GM18909 (cell line): ENCODE data around the gene VOPP1.

Source experiments
- ATAC-seq: cut with Tn5 transposase; IDR thresholded peaks from one replicate; pipeline ENCODE4 v1.9.1; 2021; ENCODE audit warnings: mild to moderate bottlenecking; ENCODE audit not compliant: unreplicated experiment, poor library complexity

VOPP1 gene

DNA sequence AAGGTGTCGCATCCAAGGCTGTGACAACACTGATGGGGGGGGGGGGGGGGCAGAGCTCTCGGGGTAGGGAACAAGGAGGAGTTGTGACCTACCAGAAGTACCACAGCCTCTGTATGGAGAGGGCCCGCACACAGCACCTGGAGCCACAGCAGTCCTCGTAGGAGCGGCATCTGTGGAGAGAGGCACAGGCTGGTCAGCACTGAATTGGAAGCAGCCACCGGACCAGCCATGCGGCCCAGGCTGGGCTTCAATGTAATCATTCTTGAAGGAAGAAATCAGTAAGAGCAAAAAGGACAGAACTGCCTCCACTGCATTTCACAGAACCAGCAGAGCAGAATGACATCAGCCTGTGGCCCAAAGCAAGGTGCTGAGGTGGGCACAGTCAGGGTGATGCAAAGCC lies 74.8 kb downstream of the VOPP1 start:
- ATAC-seq: no peak

DNA sequence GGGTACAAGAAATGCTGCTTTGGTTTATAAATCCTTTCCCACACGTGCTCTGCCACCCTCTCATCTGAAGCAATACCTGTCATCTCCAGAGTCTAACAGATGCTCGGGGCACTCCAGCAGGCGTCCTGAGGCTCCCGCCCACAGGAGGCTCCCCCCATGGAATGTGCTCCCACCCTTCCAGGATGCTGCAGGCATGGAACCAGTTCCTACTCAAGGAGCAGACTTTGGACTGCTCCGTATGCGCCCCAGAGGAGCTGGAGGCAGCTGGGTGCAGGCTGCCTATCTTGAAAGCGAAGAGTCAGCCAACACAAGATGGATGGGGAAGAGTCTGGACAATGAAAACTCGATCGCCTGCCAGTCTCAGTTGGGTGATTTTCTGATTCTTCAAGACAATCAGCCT lies 75.4 kb downstream of the VOPP1 start:
- ATAC-seq: no peak

DNA sequence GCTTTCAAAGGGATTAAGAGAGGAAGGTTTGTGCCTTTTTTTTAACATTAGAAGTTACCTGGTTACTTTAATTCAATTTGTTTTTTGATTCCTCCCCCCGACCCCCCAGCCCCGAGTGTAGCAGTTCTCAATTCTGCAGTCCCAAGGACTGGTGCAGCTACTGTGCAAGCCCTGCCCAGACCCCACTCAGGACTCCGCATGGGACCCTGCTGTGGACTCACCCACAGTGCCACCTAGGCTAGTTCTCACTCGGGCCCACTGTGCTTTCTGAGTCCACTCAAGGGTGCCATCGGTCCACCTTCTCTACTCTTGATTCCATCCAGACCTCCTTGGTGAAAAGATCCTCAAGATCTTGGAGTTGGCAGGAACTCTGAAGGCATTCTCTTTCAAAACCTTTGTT lies 77.4 kb downstream of the VOPP1 start:
- no peak for ATAC-seq

DNA sequence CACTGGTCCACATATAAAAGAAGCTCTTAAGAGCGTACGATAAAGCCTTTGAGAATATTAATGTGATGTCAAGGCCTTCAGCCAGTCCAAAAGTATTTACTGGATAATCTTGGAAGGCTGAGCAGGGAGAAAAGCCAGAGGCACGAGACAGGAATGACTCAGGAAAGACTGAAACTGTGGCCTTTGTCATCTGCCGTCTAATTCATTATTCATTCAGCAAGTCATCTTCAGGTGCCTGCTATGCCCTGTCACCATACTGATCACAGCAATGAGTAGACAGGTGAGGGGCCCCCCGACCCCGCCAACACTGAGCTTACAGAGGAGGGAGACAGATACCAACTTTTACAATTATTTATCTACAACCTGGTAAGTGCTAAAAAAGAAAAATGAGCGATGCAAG lies 78.9 kb downstream of the VOPP1 start:
- no peak for ATAC-seq

DNA sequence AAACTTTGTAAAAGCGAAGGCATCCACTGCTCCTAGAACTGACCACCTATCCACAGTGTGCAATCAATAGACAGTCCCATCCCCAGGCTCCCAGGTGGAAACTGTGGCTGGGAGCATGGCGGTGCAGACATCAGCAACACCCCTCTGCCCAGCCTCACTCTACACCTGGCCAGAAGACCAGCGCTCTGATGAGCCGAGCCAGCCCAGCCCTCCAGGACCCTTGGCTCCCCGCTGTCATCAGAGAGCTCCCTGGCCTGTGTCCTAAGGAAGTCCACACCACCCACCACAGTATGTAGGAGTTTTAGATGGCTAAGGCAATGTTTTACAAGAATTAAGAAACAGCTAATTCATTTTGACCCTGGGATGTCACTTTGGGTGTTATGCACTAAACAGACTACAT lies 81.0 kb downstream of the VOPP1 start:
- ATAC-seq: no peak

DNA sequence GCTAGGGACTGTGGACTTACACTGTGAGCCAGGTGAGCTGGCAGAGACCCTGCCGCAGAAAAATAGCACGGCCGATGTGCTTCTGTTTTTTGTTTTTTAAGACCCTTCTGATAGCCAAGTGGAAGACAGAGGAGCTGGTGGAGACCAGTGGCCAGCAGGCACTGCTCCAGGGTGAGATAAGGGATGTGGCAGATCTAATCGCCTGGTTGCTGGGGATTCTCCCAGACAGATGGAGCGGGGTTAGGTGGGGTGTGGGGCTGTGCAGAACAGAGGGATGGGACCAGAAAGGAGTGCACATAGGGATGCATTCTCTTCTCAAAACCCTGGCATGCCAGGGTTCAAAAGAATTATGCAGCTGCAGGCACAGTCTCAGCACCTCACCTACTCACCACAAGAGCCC lies 82.2 kb downstream of the VOPP1 start:
- no peak for ATAC-seq

DNA sequence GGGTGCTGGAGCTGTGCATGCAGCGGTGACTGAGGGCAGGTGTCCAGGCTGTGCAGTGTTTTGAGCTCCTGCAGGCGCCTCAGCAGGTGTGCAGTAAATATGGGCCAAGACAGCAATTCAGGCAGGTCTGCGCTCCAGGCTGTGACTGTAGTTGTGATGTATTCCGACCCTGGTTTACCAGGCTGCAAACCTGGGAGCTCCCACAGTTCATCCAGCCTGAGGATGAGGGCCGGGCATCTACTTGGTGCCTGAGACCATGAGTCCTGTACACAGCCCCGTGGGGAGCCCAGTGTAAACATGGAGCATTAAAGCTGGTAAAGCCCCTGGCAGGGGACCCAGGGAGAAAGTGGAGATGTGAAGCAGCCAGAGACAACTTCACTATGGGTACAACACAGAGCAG lies 82.8 kb downstream of the VOPP1 start:
- ATAC-seq: no peak

DNA sequence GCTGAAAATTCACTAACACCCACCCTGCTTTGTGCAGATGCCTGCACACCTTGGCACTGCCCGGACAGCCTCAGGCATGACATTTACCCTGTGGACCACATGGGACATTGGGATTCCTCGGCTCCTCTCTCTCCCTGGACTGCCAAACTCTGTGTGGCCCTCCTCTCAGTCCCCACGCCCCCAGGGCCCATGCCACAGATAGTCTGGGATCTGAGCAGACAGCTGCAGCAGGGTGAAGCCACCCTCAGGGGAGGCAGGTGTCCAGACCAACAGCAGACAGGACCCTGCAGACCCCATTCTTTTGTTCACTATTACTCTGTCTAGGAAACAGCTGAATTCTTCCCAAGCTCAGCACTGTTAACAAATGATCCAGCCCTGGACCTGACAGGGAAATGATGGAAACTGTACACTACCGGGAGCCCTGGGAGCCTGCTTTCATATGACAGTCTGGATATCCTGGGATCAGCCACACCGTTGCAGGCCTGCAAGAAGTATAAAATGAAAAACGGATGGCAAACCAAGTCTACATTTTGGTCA lies 83.4 kb downstream of the VOPP1 start:
- no peak for ATAC-seq

DNA sequence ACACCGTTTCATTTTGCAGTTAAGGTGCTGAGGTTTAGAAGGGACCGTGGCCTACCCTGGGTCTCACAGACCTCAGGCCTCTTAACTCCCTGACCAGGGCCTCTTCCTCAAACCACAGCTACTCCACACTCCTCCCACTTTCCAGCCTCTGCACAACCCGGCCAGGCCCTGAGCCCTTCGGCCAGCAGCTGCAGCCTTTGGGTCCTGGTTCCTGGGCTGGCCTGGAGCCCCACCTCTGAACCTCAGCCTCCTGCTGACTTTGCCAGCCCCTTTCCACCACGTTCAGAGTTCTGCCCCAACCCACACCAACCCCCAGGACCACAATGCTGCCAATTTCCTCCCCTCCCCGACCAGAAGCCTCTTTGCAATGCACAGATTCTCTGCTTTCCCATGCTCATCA lies 84.1 kb downstream of the VOPP1 start:
- no peak for ATAC-seq

DNA sequence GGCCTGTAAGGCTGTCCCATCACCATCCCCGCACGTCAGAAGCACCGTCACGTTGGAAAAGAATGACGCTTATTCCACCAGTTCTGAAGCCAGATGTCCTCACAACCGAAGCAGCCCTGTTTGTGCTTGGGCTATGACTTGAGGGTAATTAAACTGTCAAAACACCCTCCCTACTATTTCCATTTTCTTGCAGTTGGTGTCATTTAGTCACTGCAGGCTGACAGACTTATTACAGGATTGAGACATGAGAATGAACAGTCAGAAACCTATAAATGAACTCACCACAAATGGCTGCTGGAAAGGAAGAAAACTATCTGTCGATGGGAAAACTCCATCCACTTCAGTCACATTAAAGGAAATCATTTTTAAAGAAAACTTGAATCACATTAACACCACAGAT lies 85.3 kb downstream of the VOPP1 start:
- no peak for ATAC-seq

DNA sequence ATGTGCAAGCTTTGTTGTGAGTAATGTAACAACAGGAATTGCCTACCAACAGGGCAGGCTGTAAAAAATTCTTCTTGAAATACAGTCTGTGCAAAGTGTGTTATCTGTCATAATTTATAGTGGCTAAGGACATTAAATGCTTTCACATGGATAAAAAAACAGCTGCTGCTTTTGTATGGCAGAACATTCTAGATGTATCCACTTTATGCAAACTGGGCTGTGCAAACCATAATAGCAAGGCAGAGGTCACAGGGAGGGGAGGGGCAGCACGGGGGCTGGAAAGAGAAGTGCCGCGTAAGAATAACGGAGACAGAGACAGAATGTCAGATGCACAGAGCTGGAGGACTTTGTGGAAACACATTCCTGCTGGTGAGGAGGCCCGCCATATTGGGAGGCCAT lies 86.1 kb downstream of the VOPP1 start:
- no peak for ATAC-seq

DNA sequence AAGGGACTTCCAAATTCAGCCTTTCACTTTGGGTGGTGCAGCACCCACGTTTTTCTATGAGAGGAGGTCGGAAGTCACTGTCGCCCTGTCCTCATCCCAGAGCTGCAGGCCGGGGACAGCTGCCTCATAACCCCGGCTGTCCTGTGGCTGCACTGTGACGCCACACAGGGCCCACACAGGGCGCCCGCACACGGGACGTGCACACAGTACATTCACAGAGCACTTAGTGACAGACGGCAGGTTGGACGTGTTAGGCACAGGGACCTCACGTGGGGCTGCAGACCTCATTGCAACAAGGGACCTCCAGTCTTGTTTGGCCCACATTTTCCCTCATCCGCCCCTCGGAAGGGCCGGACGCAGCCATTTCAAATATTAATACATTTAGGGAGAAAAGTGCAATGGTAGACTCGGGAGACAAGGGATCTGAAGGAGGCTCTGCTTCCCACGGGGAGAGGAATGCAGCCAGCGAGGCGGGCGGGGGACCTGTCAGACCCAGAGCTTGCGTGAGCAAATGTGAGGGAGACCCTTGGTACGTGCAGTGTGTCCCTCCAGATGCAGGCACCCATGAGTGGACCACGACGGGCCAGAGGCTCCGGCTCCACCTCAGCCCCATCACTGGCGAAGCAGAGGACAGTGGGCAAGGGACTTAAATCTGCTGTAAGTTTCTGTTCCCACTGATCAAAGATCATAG lies 86.7 kb downstream of the VOPP1 start:
- ATAC-seq: no peak

DNA sequence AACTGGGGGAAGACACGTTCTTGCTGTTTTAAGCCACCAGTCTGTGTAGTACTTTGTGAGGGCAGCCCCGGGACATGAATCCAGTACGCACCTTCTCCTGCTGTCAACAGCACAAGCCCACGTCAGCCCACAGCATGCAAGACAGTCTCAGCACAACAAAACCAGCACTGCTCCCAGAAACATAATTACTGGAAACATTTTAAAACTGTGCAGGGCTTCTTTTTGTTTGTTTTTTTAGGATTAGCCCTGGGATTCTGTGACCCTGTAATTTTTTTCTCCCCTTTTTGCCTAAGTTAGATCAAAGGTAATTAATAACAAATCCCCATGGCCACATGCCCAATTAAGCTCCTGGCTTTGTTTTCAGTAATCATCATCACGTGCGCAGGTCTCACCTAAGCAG lies 87.5 kb downstream of the VOPP1 start:
- no peak for ATAC-seq

DNA sequence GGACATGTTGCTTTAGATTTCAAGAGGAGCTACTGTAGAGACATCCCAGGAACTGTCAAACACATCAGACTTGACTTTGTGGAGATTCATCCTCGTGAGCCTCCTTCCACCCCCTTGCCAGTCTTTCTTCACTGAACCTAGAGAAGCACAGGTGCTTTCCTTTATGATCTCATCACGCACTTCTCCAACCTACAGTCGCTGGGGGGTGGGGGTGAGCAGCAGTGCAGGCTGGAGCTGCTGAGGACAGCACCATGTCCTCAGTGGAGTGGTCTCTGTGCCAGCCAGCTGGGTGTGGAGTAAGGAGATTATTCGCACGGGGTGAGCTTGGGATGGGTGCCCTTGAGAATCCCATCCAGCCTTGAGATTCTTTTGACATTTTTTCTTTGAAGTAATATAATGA lies 88.1 kb downstream of the VOPP1 start:
- ATAC-seq: no peak

DNA sequence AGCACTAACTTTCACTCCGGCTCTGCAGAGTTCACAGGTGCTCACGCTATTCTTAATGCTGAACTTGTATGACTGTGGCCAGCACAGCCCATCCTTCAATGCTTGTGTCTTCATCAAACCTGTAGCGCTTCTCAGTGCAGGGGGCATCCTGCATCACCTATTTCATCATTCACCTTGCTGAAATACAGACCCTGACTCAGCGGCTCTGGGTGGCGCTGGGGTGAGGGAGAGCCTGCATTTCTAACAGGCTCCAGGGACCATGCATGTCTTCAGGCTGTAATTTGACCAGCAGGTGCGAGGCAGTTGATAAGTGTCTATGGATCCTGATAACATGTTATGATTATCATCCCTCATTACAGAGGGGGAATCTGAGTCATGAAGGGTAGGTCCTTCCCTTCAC lies 89.3 kb downstream of the VOPP1 start:
- no peak for ATAC-seq

DNA sequence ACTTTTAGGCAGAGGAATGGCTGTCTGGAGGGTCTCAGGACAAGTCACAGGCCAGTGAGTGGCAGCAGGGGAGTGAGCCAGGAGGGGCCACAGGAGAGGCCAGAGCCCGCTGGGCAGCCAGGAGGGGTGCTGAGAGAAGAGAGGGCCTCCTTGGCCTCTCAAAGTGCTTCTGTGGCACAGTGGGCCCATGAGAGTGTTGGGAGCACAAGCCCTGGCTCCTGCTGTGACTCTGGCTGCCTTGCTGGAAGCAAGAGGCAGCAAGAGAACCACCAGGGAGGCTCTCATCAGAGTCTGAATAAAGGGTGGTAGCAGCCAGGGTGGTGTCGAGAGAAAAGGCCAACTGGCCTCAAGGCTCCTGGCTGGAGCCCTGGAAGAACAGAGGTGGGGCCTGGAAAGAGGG lies 91.1 kb downstream of the VOPP1 start:
- ATAC-seq: no peak

DNA sequence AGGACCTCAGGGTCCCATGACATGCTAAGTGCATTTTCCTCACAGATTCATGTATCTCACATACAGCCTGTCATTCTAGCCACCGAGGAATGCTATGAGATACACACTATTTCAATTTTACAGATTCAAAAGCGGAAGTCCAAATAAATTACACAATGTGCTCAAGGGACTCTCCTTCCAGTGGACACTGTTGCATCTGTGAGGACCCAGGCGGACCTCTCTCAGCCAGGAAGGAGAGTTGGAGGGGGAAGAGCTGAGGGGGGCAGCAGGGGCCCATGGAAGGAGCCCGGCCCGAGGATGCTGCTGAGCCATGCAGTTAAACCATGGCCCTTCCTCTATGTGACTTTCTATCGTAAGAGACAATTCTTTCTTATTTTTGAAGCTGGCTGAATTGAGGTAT lies 93.6 kb downstream of the VOPP1 start:
- ATAC-seq: no peak

DNA sequence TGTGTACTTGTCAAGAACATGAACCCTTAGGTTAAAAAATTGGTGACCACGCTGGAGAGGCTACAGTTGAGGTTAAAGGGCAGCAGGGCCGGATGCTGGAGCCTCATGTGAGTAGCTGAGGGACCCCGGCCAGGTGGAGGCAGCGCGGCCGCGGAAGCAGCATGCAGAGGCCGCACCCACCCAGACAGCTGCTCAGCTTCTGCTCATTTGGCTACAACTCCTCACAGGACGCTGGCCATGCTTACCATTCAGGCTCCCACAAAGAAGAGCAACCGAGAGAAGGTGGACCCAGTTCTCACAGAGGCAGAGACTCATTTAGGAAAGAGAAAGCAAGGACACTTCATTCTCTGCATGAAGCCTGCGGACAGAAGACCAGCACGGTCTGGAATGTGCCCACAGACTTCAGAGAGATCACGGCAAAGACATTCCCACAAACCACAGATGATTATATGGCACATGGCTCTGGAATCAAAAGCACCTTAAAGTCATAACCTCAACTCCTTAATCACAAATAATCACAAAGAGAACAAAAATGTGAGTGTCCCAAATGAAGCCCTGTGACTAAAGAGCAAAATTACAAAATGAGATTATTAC lies 94.4 kb downstream of the VOPP1 start:
- no peak for ATAC-seq

DNA sequence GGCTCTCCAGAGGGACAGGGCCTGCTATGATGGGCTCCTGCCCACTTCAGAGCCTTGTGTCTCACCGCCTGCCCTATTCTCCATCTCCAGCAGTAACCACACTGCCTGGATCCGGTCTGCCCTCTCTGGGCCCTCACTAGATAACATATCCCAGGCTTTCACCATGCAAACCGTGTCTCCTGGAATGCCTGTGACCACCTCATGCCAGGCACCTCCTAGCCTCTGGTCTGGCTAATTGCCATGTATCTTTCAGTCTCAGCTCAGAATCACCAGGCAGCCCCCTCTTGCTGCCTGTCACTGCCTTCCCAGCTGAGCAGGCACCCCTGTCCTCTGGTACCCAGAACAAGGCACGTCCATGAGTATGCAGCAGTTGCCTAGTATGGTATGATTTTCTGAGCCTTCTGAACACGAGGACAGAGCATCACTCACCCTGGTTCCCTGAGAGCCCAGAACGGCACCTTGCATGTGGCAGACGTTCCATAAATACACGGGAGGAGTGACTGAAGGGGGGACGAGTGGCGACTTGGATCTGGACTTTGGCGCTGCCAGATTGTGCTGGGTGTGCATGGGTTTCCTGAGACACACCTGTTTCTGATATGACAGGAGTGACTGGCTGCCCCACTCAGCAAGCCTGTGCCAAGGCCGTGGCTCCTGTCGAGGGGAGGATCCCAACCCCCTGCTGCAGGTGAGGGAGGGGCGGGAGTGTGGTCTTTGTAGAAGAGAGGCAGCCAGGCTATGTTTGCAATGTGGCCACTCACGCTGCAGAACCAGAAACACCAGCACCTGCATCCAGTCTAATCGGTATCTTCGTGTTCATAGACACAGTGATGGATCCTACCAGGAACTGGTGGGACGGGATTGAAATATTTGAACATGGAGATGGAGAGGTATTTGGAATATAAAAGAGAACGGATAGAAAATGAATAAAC lies 95.2 kb downstream of the VOPP1 start:
- no peak for ATAC-seq

DNA sequence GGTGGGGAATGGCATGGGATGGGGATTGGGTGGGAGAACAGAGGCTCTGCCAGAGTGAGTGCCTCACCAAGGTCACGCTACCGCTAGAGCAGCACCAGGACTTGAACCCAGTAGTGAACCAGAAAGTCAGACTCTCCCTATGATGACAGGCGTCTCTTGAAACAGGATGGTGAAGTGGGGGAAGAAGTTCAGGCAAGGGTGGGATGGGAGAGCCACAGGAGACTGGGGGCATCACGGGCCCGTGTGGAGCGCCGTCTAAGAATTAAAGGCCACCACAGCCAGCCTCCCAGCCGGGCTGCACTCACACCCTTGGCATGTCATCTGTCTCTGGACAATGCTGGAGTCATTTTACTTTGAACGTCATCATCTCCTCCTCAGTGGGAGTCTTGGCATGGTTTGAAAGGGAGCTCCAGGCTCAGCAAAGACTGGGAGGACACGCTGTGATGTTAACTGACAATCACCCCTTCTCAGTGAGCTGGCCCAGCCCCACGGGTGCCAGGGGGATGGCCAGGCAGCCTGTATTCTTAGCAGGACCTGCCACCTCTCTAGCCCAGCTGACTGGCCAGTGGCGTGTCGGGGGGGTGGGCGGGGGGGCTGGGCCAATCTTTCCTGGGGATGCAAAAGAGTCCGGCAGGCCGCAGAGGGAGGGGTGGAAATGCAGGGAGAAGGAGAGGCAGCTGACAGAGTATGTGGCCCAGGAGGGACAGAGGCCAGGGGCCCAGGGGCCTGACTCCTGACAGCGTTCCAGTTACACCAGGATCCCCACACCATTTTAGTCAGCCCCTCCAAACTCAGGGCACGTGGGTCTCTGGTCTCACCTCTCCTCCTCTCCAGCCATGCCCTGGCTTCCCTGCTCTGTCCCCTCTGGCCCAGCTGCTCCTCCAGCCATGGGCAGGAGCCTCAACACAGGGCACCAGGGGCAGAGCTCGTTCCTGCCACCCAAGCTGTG lies 96.2 kb downstream of the VOPP1 start:
- ATAC-seq: no peak
